ENCODE results near the gene TNKS1BP1.

TNKS1BP1 gene

DNA sequence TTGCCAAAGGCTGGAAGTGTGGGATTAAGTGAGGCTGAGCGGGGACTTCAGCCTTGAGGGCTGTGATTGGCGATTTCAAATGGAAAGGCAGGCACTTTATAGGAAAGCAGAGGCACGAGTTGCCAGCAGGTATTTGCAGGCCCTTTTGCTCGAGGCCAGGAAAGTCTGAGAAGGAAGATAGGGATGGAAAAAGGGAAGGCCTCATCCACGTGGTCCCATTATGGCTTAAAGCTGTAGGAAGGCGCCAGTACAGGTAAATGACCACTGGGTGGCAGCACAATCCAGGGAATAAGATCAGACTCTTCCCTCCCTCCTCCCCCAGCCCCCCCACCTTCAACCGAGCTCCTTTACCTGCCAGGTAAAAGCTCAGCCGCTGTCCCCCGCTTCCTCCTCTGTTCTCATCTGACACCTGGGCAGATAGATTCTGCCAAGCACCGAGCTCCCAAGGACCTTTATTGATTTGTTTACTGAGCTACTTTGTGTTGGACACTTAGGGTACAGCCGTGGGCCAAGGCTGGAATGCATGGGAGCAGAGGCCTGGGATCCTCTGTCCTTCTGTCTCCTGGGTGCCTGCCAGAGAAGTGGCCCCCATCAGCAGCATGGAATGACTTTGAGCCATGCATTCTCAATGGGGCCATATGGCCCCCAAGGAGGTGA is 20.9 kb upstream of the TNKS1BP1 start:
- FAIRE-seq (no peak), DNase-seq (ENCODE audit: insufficient read length, low spot score) (peak; percentile 81)
- peak; percentile 67 for TF ChIP-seq CTCF (IDR thresholded peaks at IDR 0.05; ENCODE audit: insufficient read depth, missing control alignments)

DNA sequence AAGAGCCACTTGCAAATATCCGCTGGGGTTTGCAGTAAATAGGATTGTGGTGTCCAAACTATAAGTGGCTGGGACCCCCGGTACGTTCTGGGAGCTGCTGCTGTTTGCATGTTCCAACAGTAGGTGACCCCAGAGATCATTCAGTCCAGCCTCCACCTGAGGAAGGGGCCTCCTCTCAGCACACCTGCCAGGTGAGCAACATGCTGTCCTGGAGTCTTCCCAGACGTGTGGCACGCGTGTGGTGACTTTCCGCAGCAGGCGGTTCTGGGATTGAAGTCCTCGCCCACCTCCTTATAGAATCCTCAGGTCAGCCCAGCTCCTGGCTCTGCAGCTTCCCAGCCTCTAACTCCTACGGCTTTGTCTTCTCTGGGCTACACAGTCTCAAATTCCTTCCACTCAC is 20.1 kb upstream of the TNKS1BP1 start:
- no peak for FAIRE-seq
- no peak for TF ChIP-seq CTCF (IDR thresholded peaks at IDR 0.05; ENCODE audit: insufficient read depth, missing control alignments)
- DNase-seq (ENCODE audit: insufficient read length, low spot score): no peak

DNA sequence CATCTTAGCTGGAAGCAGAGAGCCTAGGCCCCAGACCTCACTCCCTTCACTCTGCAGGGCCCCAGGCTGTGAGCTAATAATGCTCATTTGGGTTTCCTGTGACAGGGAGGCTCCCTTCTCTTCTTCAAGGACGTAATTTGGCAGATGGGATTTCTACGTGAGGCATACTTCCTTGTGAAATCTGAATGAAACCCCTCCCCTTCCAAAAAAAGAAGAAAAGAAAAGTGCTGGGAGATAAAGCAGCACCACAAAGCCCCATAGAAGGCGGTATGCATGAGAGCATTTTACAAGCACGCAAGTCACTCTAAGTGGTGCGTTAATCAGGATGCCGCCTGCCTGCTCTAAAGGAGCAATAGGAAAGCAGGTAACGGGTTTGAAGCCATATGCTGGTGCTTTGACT is 19.1 kb upstream of the TNKS1BP1 start:
- TF ChIP-seq CTCF (IDR thresholded peaks at IDR 0.05; ENCODE audit: insufficient read depth, missing control alignments): no peak
- DNase-seq (ENCODE audit: insufficient read length, low spot score) (no peak), FAIRE-seq (no peak)

GRCh38 chr11:57342702-57343101 is 17.9 kb upstream of the TNKS1BP1 start:
- DNase-seq (ENCODE audit: insufficient read length, low spot score): no peak

DNA sequence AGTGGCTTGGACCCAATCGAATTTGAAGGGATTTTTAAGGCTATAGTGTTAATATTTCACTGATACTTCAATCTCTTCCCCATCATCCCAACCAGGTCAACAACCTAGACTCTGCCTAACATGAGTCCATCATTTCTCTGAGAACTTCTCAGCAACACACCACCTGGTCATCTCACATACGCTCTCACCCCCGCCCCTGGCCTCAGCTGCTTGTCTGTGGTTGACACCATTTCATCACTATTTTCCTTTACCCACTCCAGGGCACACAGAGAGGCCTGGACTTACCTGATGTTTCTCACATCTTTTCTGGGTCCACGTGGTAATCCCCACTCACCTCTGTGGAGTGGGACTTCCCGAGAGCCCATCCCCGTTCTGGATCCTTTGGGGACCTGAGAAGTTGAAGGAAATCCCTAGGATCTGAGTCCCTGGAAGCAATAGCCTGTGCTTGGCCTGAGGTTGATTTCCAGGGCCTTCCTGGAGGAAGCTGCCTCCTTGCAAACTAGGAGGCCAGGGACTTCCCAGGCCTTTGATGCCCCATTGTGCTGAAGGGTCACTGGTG is 16.6 kb upstream of the TNKS1BP1 start:
- DNase-seq (ENCODE audit: insufficient read length, low spot score) (no peak), FAIRE-seq (no peak)
- no peak for TF ChIP-seq CTCF (IDR thresholded peaks at IDR 0.05; ENCODE audit: insufficient read depth, missing control alignments)

More at GRCh38 chr11:57342702-57343101, 17.9 kb upstream of the TNKS1BP1 start:
- no peak for FAIRE-seq
- TF ChIP-seq CTCF (IDR thresholded peaks at IDR 0.05; ENCODE audit: insufficient read depth, missing control alignments): no peak

- peak; percentile 60 for TF ChIP-seq CTCF (IDR thresholded peaks at IDR 0.05; ENCODE audit: insufficient read depth, missing control alignments)
These were observed 15.4 kb upstream of the TNKS1BP1 start for GRCh38 chr11:57340039-57340615.

GRCh38 chr11:57339328-57339727 is 14.6 kb upstream of the TNKS1BP1 start:
- TF ChIP-seq CTCF (IDR thresholded peaks at IDR 0.05; ENCODE audit: insufficient read depth, missing control alignments): no peak
- DNase-seq (ENCODE audit: insufficient read length, low spot score) (no peak), FAIRE-seq (no peak)

More at GRCh38 chr11:57340039-57340615, 15.4 kb upstream of the TNKS1BP1 start:
- FAIRE-seq (no peak), DNase-seq (ENCODE audit: insufficient read length, low spot score) (no peak)

Data from D721Med (cell line).